Activated T-cell treated with anti-CD3 and anti-CD28 coated beads, Interleukin-2, amount 50 U/mL, for 48 hours (primary cell): ENCODE measurements around the gene LRRC4C.
"Not testable (repeated sequence)": the region's sequence is repeated elsewhere in the genome, so short reads cannot be mapped to it uniquely, and the experiment has no call there.

Experiments
- DNase-seq, 2 experiments: peaks; one replicate each; pipeline ENCODE4 v3.0.0-alpha.2; 2020

Gene LRRC4C

DNA sequence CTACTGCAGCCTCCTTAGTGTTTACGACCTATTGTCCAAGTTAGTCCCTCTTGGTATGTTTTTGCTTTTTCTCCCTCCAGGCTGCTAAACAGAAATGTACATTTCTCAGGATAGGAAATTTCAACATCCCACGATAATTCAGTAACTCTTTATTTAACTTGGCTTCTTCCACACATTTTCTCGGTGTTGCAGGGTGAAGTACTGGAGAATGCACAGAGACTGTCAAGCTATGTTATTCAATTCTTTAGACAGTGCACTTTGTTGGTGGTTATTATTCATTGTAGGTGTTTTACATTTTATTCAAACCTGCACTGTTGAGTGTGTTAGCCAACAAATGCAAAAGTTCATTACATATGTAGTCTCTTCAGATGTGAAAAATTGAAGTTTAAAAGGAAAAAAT is 839.8 kb downstream of the LRRC4C start:
- no peak for DNase-seq

DNA sequence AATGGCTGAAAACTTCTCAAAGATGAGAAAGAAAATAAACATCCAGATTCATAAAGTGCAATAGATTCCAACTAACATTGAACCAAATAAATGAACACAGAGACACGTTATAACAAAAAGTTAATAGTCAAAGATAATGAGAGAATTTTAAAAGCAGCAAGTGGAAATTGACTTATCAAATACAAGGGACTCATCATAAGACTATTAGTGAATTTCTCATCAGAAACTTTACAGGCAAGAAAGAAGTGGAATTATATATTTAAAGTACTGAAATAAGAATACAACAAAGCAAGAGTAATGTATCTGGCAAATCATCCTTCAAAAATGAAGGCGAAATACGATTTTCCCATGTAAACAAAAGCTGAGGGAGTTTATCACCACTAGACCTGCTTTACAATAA is 852.7 kb downstream of the LRRC4C start:
- no peak for DNase-seq

DNA sequence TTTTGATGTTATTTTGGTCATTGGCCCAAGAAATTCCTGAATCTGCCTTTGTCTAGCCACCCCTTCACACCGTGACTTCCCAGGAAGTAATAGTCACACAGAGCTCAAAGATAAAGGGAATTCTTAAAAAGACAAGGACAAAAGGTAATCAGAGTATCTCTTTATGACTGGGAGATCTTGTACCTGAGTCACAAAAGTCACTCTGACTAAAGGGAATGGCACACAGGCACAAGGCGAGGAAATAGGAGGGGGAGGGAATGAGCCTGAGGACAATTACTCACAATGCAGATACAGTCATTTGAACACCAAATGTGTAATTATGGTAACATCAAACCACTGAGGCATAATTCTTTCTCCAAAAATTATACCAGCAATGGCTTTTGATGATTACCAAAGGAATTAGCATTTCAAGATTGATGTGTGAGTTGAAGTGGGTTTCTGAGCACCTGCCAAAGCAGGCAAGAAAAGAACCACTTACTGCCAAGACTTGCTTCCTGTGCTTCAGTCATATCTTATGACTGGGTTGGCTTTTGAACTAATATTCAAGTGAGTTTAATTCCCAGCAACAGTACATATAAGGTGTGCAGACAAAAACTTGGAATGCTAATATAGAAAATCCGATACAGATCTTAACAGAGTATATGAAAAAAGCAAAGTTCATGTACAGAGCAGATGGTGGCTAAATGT is 856.4 kb downstream of the LRRC4C start:
- no peak for DNase-seq

DNA sequence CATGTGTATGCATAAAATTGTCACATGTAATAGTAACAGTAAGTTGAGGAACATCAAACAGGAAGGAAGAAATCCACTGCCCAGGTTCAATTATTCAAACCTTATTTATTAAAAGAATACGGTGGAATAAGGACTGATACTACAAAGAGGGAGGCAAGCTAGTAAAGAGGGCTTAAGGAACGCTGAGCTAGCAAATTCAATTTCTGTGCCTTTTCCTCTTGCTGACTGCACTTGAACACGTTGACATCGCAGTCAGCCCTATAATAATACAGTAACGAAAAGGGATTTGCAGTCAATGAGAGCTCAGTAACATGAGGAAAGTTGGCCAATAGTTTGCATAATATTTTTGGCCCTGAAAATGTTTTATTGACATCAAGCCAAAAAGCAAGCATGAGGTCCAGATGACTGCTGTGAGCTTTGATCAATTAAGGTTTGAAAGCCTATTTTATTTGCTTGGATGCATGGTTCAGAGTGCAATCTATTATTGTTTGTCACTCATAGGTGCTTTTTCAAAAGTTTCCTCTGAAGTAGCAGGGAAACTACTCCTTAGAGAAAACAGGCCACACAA is 861.8 kb downstream of the LRRC4C start:
- no peak for DNase-seq

DNA sequence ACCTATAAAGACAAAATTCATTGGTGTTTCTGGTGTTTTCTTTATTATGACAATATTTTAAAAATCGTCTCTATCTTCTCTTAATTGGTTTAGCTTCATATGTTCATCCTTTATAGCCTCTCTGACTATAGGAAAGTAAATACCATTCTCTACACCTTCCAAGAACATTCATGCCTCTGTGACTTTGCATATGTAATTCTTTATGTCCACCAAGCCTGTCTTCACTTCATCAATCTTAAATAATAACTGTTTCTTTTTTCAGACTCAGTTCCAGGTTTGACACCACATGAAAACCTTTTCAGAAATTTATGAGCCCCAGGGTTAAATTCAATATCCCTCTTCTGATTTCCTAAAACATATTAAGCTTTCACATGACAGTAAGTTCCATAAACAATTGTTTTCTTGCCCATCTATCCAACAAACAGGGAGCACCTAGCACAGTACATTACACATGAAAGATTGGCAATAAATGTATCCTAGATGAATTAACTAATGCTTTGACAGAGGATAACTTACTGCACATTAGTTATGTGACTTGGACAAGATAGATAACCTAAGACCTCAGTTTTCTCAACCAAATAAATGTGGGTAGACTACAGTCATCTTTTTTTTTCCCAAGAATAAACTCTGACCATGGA is 886.1 kb downstream of the LRRC4C start:
- DNase-seq: no peak

DNA sequence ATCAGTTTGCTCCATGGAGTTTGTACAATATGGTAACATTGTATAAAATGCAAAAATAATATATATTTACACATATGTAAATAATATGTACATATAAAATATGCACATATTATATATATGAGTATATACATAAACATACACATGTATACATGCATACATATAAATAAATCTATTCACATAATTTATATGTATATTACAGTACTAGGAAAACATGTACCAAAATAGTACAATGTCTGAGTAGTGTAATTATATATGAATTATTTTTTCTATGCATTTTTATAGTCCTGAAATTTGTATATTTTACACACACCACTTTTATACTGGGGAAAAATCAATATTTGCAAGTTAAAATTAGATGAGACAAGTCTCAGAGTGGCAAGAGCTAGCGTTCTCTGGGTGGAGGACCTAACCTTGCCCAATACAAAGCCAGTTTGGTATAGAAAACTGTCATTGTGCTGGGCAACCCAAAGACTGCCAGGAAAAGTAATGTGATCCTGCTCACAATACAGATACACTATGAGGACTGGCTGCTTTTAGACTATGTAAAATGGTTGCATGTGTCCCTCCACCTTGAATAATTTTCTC is 889.4 kb downstream of the LRRC4C start:
- DNase-seq: no peak

DNA sequence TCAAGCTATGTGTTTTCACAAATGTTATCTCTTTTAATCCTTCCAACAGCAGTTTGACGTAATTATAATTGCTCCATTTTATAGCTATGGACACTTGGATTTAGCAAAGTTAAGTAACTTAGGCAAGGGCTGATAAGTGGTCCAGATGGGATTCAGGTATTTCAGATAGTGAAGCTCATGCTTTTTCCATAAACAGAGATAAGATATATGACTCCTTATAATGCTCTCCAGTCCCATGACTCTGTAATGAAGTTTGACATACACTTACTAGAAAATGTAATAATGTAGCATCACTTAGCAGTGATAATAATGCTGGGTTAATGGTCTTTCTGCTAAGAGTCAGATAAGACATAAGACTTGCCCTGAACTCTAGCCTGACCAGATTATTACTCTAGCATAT is 892.1 kb downstream of the LRRC4C start:
- no peak for DNase-seq

DNA sequence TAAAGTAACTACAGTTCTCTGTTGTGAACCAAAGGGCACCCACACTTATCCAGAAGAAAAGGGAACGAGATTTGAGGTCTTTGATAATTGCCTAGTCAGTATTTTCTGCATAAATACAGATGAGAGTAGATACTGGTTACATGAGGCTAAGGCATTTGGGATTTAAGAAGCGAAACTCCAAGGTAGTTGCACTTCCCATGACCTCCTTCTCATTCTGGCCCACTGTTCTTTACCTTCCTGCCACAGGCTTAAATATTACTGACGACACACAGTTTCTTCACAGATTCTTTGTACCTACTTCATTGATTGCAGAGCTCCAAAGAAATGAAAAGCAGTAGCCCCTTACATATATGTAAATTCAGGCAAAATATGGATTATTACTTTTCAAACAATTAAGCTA is 915.3 kb downstream of the LRRC4C start:
- no peak for DNase-seq

DNA sequence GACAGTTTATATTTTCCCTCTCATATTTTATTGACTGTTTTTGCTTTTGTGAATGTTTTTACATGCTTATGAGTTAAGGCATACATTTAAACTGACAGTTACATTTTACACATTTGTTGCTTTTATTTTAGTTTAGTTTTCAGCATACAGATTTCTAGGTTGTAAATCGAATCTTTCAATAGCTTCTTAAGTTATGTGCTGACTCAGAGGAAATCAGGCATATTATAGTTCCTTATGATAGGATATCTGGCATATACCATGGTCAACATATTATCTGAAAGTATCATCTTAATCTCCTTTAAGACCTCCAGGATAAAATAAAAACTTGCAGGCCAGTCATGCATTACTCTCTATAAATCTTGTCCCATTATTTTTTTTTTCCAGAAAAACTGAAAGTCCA is 916.6 kb downstream of the LRRC4C start:
- no peak for DNase-seq

DNA sequence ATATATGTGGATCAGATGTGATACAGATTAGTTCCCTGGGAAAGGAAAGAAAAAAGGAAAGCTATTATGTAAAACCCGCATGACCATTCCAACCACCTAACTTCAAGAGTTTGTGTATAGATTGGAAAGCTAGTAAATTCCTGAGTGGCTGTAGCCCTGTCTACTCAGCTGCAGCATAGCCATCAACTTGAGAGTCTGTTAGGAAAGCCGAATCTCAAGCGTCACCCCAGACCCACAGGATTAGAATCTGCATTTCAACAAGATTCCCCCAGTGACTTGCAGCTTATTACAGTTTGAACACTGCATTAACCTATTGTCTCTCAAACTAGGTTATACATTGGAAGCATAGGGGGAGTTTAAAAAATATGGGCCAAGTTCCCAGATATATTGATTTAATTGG is 921.7 kb downstream of the LRRC4C start:
- no peak for DNase-seq

DNA sequence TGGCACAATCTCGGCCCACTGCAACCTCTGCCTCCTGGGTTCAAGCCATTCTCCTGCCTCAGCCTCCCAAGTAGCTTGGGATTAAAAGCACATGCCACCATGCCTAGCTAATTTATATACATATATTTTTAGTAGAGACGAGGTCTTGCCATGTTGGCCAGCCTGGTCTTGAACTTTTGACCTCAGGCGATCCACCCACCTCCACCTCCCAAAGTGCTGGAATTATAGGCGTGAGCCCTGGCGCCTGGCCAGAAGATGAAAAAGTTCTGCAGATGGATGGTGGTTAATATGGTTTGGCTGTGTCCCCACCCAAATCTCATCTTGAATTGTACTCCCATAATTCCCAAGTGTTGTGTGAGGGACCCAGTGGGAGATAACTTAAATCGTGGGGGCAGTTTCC is 937.4 kb downstream of the LRRC4C start:
- not testable (repeated sequence) for DNase-seq

DNA sequence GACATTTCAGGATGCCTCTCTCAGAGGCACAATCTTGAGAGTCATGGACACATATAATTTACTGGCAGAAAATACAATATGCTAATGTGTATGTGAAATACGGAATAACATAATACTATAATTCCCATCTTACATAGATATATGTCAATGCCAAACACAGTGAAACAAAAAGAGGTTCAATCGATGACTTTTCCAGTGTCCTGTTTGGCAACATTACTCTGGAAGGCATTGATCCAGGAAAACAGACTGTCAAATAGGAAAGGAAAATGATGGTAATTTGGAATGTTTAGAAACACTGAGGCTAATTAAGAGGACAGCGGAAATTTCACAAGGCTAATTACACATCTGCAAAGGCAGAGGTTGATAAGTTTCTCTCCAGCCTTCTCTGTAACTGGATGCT is 942.3 kb downstream of the LRRC4C start:
- DNase-seq: no peak

DNA sequence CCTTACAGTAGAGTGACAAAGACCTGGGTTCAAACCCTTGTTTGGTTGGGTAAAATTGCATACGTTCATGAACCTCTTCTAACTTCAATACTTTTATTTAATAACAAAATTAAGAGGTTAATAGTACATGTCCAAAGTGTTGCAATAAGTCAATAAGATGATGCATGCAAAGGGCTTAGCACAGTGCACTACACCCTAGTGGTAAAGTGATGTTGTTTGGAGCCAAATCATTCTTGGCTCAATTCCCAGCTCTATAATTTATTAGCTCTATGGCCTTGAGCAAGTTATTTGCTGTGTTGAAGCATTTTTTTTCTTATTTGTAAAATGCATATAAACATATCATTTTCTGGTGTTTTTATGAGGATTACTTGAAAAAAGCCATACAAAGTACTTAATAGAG is 945.3 kb downstream of the LRRC4C start:
- no peak for DNase-seq

DNA sequence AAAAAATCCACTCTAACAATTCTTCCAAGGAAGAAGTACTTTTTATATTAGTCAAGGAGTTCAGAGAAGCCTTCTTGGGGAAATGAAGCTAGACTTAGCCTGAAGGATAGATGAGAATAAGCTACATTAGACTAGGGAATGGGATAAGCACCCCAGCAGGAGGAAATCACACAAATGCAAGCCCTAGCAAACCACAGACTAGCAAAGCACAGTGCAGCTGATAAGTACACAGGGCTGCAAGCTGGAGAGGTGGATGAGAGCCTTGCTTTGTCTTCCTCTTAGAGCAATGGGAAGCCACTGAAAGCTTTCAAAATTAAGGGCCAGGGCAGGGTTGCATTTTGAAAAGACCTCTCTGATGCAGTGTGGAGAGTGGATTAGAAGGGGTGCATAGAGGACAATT is 946.2 kb downstream of the LRRC4C start:
- no peak for DNase-seq

DNA sequence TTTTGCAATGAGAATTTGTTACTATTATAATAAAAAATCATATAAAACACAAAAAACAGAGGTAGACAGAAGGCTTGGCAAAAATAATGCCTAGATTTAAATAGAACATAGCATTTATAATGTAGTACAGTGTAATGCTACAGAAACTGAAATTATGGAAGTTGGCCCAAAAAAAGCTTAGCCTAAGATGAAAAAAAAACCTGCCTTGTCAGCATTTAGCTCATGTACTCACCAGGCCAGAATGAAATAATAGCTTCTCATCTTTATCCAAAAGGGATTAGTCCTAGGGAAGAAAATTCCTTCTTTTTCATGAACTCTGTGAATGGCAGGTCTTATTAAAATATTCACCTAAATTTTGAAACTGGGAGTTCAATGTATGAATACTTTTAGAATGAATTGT is 951.1 kb downstream of the LRRC4C start:
- no peak for DNase-seq

DNA sequence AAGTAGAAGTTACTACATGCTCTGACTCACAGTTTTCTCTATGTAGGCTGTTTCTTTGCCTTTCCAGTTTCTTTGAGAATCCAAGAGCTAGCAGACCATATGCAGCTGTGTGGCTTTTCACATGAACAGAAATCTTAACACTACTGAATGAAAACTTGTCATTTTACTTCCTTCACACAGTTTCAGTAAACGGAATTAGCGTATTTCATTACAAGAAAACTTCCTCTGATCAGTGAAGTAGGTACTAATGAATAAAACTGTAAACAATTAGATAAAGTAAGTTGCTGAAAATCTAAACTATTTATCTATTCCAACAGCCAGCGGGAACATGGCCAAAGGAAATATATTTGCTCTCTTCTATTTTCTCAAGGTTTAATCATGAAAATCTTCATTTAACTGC is 953.2 kb downstream of the LRRC4C start:
- DNase-seq: no peak

DNA sequence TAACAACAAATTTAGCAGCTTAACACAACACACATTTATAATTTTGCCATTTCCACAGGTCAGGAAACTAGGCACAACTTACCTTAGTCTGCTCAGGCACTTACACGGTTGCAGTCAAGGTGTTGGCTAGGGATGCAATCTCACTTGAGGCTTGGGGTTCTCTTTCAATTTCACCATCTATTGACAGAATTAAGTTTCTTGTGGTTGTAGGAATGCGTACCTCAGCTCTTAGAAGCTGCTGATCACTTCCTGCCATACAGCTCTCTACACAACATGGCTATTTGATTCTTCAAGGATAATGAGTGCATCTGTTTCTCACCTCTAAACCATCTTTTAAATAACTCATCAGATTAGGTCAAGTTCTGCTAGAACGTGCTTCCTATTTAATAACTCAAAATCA is 968.1 kb downstream of the LRRC4C start:
- DNase-seq: no peak

DNA sequence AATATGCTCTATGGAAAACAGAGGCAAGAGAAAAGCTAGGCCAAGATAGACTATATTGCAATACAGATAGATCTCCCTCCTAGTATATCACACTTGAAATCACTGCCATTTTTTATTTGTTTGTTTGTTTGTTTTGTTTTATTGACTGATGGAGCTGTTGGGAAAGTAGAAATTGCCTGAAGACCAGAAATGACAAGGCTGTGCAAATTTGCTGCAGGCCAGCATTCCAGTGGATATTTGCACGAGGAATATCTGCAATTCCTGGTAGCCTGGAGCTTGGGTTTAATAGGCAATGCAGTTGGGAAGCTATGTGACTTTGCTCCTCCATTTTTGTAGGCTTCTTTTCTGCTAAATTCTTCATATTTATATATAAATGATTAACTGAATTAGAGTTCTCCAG is 991.7 kb downstream of the LRRC4C start:
- no peak for DNase-seq

DNA sequence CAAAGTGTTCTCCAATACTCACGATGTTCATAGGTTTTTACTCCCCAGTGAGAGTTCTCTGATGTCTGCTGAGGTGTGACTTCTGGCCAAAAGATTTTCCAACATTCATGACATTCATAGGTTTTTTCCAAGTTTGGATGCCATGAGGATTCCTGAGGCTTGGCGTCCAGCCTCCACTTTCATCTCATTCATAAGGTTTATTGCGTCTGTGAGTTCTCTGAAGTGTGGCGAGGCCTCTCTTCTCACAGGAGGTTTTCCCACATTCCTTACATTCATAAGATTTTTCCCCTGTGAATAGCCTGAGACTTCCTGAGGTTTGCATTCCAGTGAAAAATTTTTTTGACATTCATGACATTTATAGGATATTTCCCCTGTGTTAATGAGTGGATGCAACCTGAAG is 1014.1 kb downstream of the LRRC4C start:
- DNase-seq: no peak

DNA sequence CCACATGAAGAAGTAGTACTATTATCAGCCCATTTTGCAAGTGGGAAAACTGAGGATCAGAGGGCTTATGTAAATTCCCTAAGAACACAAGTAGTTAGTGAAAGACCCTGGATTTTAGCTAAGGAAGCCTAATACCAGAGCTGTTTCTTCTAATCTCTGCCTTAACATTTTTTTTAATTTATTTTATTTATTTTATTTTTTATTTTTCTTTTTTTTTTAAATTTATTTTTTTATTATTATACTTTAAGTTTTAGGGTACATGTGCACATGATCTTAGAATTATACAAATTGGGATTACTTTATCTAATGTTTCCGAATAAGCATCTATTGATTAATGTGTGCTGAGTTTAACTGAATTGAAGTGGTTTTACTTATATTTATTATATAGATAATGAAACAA is 1015.3 kb downstream of the LRRC4C start:
- no peak for DNase-seq

DNA sequence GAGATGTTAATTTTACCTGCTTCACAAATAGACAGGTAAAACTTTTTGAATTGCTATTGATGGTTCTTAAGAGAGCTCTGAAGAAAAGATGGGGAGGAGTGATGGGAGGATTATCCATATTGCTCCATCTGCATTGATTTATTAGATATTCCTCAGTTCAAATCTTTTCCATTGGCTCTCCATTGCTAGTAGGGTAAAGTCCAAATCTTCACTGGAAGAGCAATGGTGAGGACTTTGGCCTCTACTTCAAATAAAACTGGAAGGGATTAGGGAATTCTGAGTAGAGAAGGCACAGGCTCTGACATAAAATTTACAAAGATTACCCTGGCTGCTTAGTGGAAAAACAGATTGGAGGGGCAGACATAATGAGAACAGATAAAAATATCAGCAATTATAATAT is 1024.1 kb downstream of the LRRC4C start:
- DNase-seq: no peak

DNA sequence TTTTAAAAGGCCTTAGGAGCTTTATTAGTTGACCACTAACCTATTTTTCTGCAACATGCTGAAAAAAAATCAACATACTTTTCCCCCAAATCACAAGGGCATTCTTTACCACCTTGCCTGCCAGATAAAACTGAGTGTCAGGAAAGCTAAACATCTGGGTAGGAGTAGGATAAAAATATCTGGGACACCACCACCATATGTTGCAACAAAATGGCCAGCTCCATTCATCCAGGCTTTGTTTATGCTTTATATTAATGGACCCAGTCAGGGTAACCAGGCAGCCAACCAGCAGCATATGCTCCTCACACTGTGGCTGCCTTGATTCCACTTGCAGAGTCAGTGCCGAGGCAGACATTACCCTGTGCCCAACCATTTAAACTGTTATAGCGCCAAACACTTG is 1024.5 kb downstream of the LRRC4C start:
- no peak for DNase-seq

DNA sequence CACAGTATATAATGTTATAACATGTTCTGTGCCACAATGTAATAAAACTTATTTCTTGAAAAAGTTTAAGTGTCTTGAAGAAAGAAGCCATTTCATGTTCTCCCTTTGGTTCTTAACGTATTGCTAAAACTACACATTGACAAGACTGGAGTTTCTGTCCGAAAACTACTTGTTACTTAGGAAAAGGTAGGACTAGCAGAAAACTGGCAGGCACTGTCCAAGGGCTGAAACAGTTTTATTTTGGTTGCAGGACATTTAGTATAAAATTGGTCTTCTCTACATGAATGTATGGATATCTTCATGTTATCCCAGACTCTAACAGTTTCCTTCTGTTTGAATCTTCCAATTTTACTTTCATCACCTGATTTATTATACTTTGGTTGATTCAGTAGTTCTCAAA is 1027.1 kb downstream of the LRRC4C start:
- no peak for DNase-seq

DNA sequence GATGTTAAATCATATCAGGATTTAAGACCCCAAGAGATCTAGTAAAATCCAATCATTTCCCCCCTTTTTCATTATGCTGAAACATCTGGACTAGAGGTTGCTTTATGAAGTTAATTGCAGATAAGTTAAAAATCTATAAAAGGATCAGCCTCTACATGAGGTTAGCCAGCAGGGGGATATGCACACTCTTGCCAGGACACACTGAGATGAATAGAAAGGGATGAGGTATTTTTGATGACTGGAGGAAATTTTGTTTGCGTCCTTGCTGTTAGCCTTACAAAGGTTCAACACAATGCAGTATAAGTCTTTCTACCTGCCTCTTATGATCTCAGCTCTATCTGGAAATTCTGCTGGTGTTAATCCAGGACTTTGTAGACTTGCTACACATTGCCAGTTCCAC is 1034.3 kb downstream of the LRRC4C start:
- no peak for DNase-seq
